CD4-positive, alpha-beta memory T cell (primary cell): ENCODE measurements around the gene CD200. TPM values are rescaled to one million over a fixed set of nuclear protein-coding genes. Genes with fewer than 3 reads are reported as not detected.

ENCODE experiments used
- CTCF ChIA-PET: fragments of 350-600 bp; sonication (Branson Sonifier 250); formaldehyde crosslinking; loops from one replicate; lab custom pipeline; 2021; ENCODE audit warnings: inconsistent platforms; ENCODE audit not compliant: partially characterized antibody; lab: Charles Lee
- POLR2A ChIA-PET: fragments of 350-600 bp; sonication (Branson Sonifier 250); formaldehyde crosslinking; loops from one replicate; lab custom pipeline; 2021; ENCODE audit not compliant: partially characterized antibody; lab: Charles Lee
- DNase-seq, 5 donors: peaks; one replicate each; pipeline versions ENCODE4 v3.0.0 to v3.0.0-alpha.2; 2020 to 2022; ENCODE audit warnings: mixed read lengths in 1 of 5
- H3K27ac ChIP-seq: one replicate; pipeline ENCODE4 v1.7.0; 2013; ENCODE audit warnings: low read depth, low read length
- H3K27me3 ChIP-seq: 2 replicates; pipeline ENCODE4 v1.7.0; 2013; ENCODE audit warnings: mild to moderate bottlenecking, low read length, moderate library complexity; ENCODE audit not compliant: insufficient read depth
- H3K36me3 ChIP-seq: 2 replicates; pipeline ENCODE4 v1.7.0; 2013; ENCODE audit warnings: mild to moderate bottlenecking, low read length, moderate library complexity; ENCODE audit not compliant: insufficient read depth
- H3K4me1 ChIP-seq: 2 replicates; pipeline ENCODE4 v1.7.0; 2013; ENCODE audit warnings: mild to moderate bottlenecking, low read length, moderate library complexity; ENCODE audit not compliant: insufficient read depth
- H3K4me3 ChIP-seq, 2 donors: one replicate each; pipeline ENCODE4 v1.7.0; 2013; ENCODE audit warnings: low read length in 2 of 2, mild to moderate bottlenecking in 1 of 2
- H3K9me3 ChIP-seq, 2 donors: one replicate each; pipeline ENCODE4 v1.7.0; 2013; ENCODE audit warnings: low read length in 2 of 2, control low read depth in 1 of 2; ENCODE audit not compliant: control insufficient read depth in 1 of 2
- H3K27ac Mint-ChIP-seq, 7 donors: one replicate each; pipeline ENCODE4 v1.8.0; 2020 to 2021; ENCODE audit warnings: mixed read lengths in 7 of 7, mild to moderate bottlenecking in 6 of 7, inconsistent platforms in 3 of 7, moderate library complexity in 3 of 7
- H3K27me3 Mint-ChIP-seq, 2 donors: one replicate each; pipeline ENCODE4 v1.8.0; 2020 to 2021; ENCODE audit warnings: mixed read lengths in 2 of 2
- H3K36me3 Mint-ChIP-seq, 2 donors: one replicate each; pipeline ENCODE4 v1.8.0; 2020 to 2021; ENCODE audit warnings: mixed read lengths in 2 of 2, inconsistent platforms in 1 of 2, mild to moderate bottlenecking in 1 of 2
- H3K4me1 Mint-ChIP-seq, 4 donors: one replicate each; pipeline ENCODE4 v1.8.0; 2020 to 2021; ENCODE audit warnings: mixed read lengths in 4 of 4, mild to moderate bottlenecking in 1 of 4
- H3K4me3 Mint-ChIP-seq, 8 donors: one replicate each; pipeline ENCODE4 v1.8.0; 2020 to 2021; ENCODE audit warnings: mixed read lengths in 8 of 8, mild to moderate bottlenecking in 7 of 8, moderate library complexity in 6 of 8, inconsistent platforms in 3 of 8
- H3K9me3 Mint-ChIP-seq, 8 donors: one replicate each; pipeline ENCODE4 v1.8.0; 2020 to 2021; ENCODE audit warnings: mixed read lengths in 8 of 8, mild to moderate bottlenecking in 5 of 8, inconsistent platforms in 3 of 8, moderate library complexity in 1 of 8
- intact Hi-C: fragments of 100-400 bp; cut with micrococcal nuclease; formaldehyde crosslinking; loops from one replicate; pipeline ENCODE4 v1.15.1; 2023
- polyA plus RNA-seq, 2 donors: library from polyadenylated mRNA; unstranded; fragments of 300-500 nt; fragmentation: Illumina TruSeq; gene quantifications; one replicate each; pipeline ENCODE4 v1.2.3, GENCODE V29; 2021
- total RNA-seq, 2 experiments: library from RNA; stranded (reverse); gene quantifications; one replicate each; pipeline ENCODE4 v1.2.3, GENCODE V29; 2021

Gene CD200
- total and polyA plus RNA-seq, 4 experiments from 2014 or later, result 0.93 to 1.8 (median 1.1) TPM

GRCh38 chr3:112331851-112332250 is 1.1 kb upstream of the CD200 start:
- H3K36me3 ChIP-seq, result no peaks in the 10 kb centered on the region
- Mint-ChIP-seq H3K36me3 (peaks cover 0 to 2% of the 10 kb centered on the region in 2 donors), H3K4me3 (peak overlapping the region in 5 of 8 donors; percentile 27 to 93 (median 65)), H3K9me3 (no peaks in the 10 kb centered on the region), H3K27me3 (no peaks in the 10 kb centered on the region), H3K4me1 (peaks cover 13 to 38% (median 28%) of the 10 kb centered on the region in 4 donors), H3K27ac (no peak overlapping the region)
- no peak overlapping the region for H3K4me3 ChIP-seq
- DNase-seq, result no peak
- H3K27me3 ChIP-seq, result no peaks in the 10 kb centered on the region
- peaks cover 27% of the 10 kb centered on the region for H3K4me1 ChIP-seq
- H3K9me3 ChIP-seq, result no peaks in the 10 kb centered on the region
- intact Hi-C loops, result no loop called here
- ChIA-PET POLR2A (interaction anchor here (4.1 kb wide), 1 partner anchor 168 kb away, joined by 22 read pairs; the partner anchor contains the start of gene BTLA), CTCF (interaction anchor here (0.7 to 2.8 kb wide), 4 partner anchors 11 to 194 kb away, joined by 3 to 14 read pairs (median 3); partner anchors contain the start of gene SLC9C1)
- H3K27ac ChIP-seq, result no peak overlapping the region

- peak overlapping the region; percentile 2 to 89 (median 74) for H3K27ac Mint-ChIP-seq
- intact Hi-C loops, result no loop called here
- no peaks in the 10 kb centered on the region for H3K27me3 ChIP-seq
- DNase-seq, result peak in 4 of 5 donors; percentile 6 to 12 (median 8)
- H3K9me3 Mint-ChIP-seq, result no peaks in the 10 kb centered on the region
- peak overlapping the region; percentile 39 to 61 for H3K4me3 ChIP-seq
- CTCF ChIA-PET, result interaction anchor here (0.6 to 2.8 kb wide), 22 partner anchors 11 to 222 kb away, joined by 3 to 14 read pairs (median 4); partner anchors contain the start of gene SLC9C1
- H3K9me3 ChIP-seq, result no peaks in the 10 kb centered on the region
- H3K4me1 ChIP-seq, result peaks cover 27% of the 10 kb centered on the region
- peaks cover 13 to 48% (median 35%) of the 10 kb centered on the region in 4 donors for H3K4me1 Mint-ChIP-seq
- peaks cover 0 to 2% of the 10 kb centered on the region in 2 donors for H3K36me3 Mint-ChIP-seq
- no peaks in the 10 kb centered on the region for H3K27me3 Mint-ChIP-seq
- POLR2A ChIA-PET, result interaction anchor here (1.4 to 4.1 kb wide), 2 partner anchors 166 to 228 kb away, joined by 5 to 22 read pairs; partner anchors contain the start of genes ATG3, BTLA and SLC35A5
- no peaks in the 10 kb centered on the region for H3K36me3 ChIP-seq
- peak overlapping the region; percentile 25 for H3K27ac ChIP-seq
- H3K4me3 Mint-ChIP-seq, result peak overlapping the region; percentile 88 to 93 (median 90)
Measured at GRCh38 chr3:112333381-112334317, 693 bp downstream of the CD200 start.

DNA sequence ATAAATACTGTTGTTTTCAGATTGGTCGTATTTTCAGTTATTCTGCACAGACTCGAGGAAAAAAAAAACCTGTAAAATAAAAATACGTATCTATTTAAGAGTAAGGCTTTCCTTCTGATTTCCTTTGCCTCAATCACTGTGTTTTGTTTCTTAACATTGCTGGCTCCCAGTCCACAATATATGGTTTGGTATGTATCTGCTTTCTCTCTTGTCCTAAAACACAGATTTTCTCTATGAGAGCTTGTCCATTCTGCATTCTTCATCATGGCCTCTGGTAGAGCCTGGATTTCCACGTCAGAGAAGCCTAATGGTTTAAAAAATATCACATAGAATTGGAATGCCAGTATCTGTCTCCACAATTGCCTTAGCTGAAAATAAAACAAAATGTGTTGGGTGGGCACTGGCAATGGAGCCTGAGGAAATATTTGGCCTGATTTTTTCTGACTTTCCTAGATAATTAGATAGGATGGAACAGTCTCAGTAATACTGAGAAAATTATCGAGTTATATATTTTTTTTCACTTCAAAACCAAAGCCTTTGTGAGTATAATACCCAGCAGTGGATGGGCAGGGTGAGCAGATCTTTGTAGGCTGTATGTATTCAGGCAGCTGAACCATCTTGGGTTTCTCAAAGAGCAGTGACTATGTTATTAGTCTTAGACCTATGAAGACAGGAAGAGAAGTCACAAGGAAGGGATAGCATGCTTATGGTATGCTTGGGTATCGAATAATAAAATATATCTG is 1.9 kb downstream of the CD200 start:
- Histone ChIP-seq H3K36me3 (no peaks in the 10 kb centered on the region), H3K4me3 (no peak overlapping the region), H3K4me1 (peaks cover 27% of the 10 kb centered on the region), H3K27ac (no peak overlapping the region), H3K9me3 (no peaks in the 10 kb centered on the region), H3K27me3 (no peaks in the 10 kb centered on the region)
- no peaks in the 10 kb centered on the region for H3K9me3 Mint-ChIP-seq
- CTCF ChIA-PET, result interaction anchor here (1.1 to 2.7 kb wide), 9 partner anchors 13 to 223 kb away, joined by 3 to 13 read pairs (median 4); partner anchors contain the start of gene SLC9C1
- H3K27ac Mint-ChIP-seq, result peak overlapping the region in 4 of 7 donors; percentile 36 to 69 (median 62)
- H3K4me3 Mint-ChIP-seq, result peak overlapping the region in 7 of 8 donors; percentile 29 to 93 (median 91)
- intact Hi-C loops, result no loop called here
- H3K27me3 Mint-ChIP-seq, result no peaks in the 10 kb centered on the region
- H3K4me1 Mint-ChIP-seq, result peaks cover 13 to 48% (median 37%) of the 10 kb centered on the region in 4 donors
- DNase-seq, result no peak
- POLR2A ChIA-PET, result interaction anchor here (4.1 kb wide), 1 partner anchor 165 kb away, joined by 22 read pairs; the partner anchor contains the start of gene BTLA
- peaks cover 0 to 2% of the 10 kb centered on the region in 2 donors for H3K36me3 Mint-ChIP-seq

GRCh38 chr3:112335434-112335781 is 2.5 kb downstream of the CD200 start:
- DNase-seq, result no peak
- H3K4me3 ChIP-seq, result no peak overlapping the region
- H3K27ac ChIP-seq, result no peak overlapping the region
- H3K4me3 Mint-ChIP-seq, result peak overlapping the region in 2 of 8 donors; percentile 17 to 39
- H3K27me3 ChIP-seq, result no peaks in the 10 kb centered on the region
- H3K36me3 ChIP-seq, result no peaks in the 10 kb centered on the region
- peak overlapping the region in 3 of 7 donors; percentile 13 to 69 (median 66) for H3K27ac Mint-ChIP-seq
- H3K27me3 Mint-ChIP-seq, result no peaks in the 10 kb centered on the region
- no peaks in the 10 kb centered on the region for H3K9me3 Mint-ChIP-seq
- H3K4me1 ChIP-seq, result peaks cover 27% of the 10 kb centered on the region
- ChIA-PET CTCF (interaction anchor here (1.3 to 1.5 kb wide), 2 partner anchors 183 to 224 kb away, joined by 4 to 5 read pairs; no protein-coding TSS in a partner anchor), POLR2A (interaction anchor here (4.1 kb wide), 1 partner anchor 164 kb away, joined by 22 read pairs; the partner anchor contains the start of gene BTLA)
- H3K9me3 ChIP-seq, result no peaks in the 10 kb centered on the region
- peaks cover 0 to 2% of the 10 kb centered on the region in 2 donors for H3K36me3 Mint-ChIP-seq
- H3K4me1 Mint-ChIP-seq, result peaks cover 13 to 48% (median 37%) of the 10 kb centered on the region in 4 donors
- intact Hi-C loops, result no loop called here

- Mint-ChIP-seq H3K36me3 (peaks cover 0 to 2% of the 10 kb centered on the region in 2 donors), H3K27ac (peak overlapping the region in 1 of 7 donors; percentile 10), H3K9me3 (peaks cover 0 to 3% (median 0%) of the 10 kb centered on the region in 8 donors), H3K4me3 (peak overlapping the region in 1 of 8 donors; percentile 8), H3K4me1 (peaks cover 12 to 54% (median 38%) of the 10 kb centered on the region in 4 donors), H3K27me3 (no peaks in the 10 kb centered on the region)
- POLR2A ChIA-PET, result no interaction called here
- intact Hi-C loops, result no loop called here
- Histone ChIP-seq H3K9me3 (no peaks in the 10 kb centered on the region), H3K4me3 (no peak overlapping the region), H3K4me1 (peaks cover 27% of the 10 kb centered on the region), H3K36me3 (no peaks in the 10 kb centered on the region), H3K27me3 (no peaks in the 10 kb centered on the region), H3K27ac (no peak overlapping the region)
- no peak for DNase-seq
- CTCF ChIA-PET, result interaction anchor here (0.9 to 1.2 kb wide), 2 partner anchors 9 to 162 kb away, joined by 3 to 4 read pairs; no protein-coding TSS in a partner anchor
Measured at GRCh38 chr3:112338021-112338726, 5.2 kb downstream of the CD200 start.

- no peaks in the 10 kb centered on the region for H3K9me3 ChIP-seq
- H3K9me3 Mint-ChIP-seq, result peaks cover 0 to 4% (median under 1%) of the 10 kb centered on the region in 8 donors
- no peaks in the 10 kb centered on the region for H3K36me3 ChIP-seq
- ChIA-PET POLR2A (no interaction called here), CTCF (interaction anchor here (0.9 to 1.2 kb wide), 2 partner anchors 8 to 161 kb away, joined by 3 to 4 read pairs; no protein-coding TSS in a partner anchor)
- no peak overlapping the region for H3K4me3 Mint-ChIP-seq
- peaks cover under 1% of the 10 kb centered on the region in 2 donors for H3K36me3 Mint-ChIP-seq
- no peak for DNase-seq
- H3K4me1 Mint-ChIP-seq, result peaks cover 11 to 49% (median 35%) of the 10 kb centered on the region in 4 donors
- H3K27ac ChIP-seq, result no peak overlapping the region
- H3K4me3 ChIP-seq, result no peak overlapping the region
- peaks cover 22% of the 10 kb centered on the region for H3K4me1 ChIP-seq
- no peaks in the 10 kb centered on the region for H3K27me3 Mint-ChIP-seq
- no peak overlapping the region for H3K27ac Mint-ChIP-seq
- intact Hi-C loops, result no loop called here
- H3K27me3 ChIP-seq, result no peaks in the 10 kb centered on the region
Measured at GRCh38 chr3:112338727-112339056, 5.7 kb downstream of the CD200 start.
